GM12864 (cell line): Measurements from ENCODE around the gene SIX3.

ENCODE experiments used
- DNase-seq: peaks from one replicate; pipeline ENCODE4 v3.0.0-alpha.2; 2011; ENCODE audit warnings: low read depth
- H3K4me3 ChIP-seq: 2 replicates; pipeline ENCODE4 v1.5.1; 2011; ENCODE audit warnings: mild to moderate bottlenecking, low read depth, low read length, control low read depth
- TF ChIP-seq, protein P1 (sequence below): IDR thresholded peaks from 2 replicates; pipeline ENCODE4 v1.5.1; 2011; ENCODE audit warnings: low read depth, mild to moderate bottlenecking, moderate library complexity, low read length, control low read depth, inconsistent platforms; ENCODE audit errors: missing control alignments

SIX3 gene

GRCh38 chr2:44994377-44994776 lies 52.9 kb downstream of the SIX3 start:
- no peak for DNase-seq
- no peak overlapping the region for H3K4me3 ChIP-seq
- TF ChIP-seq, protein P1, sequence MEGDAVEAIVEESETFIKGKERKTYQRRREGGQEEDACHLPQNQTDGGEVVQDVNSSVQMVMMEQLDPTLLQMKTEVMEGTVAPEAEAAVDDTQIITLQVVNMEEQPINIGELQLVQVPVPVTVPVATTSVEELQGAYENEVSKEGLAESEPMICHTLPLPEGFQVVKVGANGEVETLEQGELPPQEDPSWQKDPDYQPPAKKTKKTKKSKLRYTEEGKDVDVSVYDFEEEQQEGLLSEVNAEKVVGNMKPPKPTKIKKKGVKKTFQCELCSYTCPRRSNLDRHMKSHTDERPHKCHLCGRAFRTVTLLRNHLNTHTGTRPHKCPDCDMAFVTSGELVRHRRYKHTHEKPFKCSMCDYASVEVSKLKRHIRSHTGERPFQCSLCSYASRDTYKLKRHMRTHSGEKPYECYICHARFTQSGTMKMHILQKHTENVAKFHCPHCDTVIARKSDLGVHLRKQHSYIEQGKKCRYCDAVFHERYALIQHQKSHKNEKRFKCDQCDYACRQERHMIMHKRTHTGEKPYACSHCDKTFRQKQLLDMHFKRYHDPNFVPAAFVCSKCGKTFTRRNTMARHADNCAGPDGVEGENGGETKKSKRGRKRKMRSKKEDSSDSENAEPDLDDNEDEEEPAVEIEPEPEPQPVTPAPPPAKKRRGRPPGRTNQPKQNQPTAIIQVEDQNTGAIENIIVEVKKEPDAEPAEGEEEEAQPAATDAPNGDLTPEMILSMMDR, result no peak
